Amniotic stem cell (primary cell): ENCODE results near the gene SMDT1.

ENCODE experiments used
- DNase-seq: peaks from one replicate; lab custom pipeline; 2025; lab: John Stamatoyannopoulos, UW

The SMDT1 gene, protein sequence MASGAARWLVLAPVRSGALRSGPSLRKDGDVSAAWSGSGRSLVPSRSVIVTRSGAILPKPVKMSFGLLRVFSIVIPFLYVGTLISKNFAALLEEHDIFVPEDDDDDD

GRCh38 chr22:42079319-42080251, at the start of gene SMDT1:
SMDT1 (plus strand) TSS chr22:42079700; CDS start chr22:42079769, 69 bp downstream.
- DNase-seq: peak; percentile 95

- no peak for DNase-seq
Measured at GRCh38 chr22:42033263-42034181, 46.0 kb upstream of the SMDT1 start.

DNA sequence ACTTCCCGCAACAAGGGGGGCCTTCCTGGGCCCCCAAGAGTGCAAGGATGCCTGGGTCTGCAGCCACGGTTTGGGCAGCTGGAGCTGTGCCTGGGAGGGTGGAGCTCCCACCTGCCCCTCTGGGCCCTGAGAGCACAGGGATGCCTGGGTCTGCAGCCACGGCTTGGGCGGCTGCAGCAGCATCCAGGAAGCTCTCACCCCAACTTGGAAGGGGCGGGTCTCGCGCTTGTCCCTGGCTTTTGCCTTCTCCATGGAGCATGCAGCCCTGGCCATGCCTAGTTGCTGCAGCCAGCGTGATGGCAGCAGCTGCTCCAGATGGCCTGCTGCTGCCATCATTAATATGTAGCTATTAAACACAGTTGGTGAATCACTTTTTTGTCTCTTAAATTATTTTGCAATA, 44.2 kb upstream of the SMDT1 start:
- no peak for DNase-seq

GRCh38 chr22:42039271-42039670, 40.2 kb upstream of the SMDT1 start:
- peak; percentile 3 for DNase-seq

DNA sequence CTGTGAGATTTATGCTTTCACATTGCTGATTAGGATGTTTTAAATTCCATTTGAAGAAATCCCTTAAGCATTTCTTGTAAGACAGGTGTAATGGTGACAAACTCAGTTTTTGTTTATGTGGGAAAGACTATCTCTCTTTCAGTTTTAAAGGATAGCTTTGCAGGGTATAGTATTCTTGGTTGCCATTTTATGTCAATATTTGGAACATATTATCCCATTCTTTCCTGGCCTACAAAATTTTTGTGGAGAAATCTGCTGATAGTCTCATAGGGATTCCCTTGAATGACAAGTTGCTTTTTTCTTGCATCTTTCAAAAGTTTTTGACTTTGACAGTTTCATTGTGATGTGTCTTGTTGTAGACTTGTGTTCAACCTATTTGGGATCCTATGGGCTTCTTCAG, 37.7 kb upstream of the SMDT1 start:
- DNase-seq: no peak

DNA sequence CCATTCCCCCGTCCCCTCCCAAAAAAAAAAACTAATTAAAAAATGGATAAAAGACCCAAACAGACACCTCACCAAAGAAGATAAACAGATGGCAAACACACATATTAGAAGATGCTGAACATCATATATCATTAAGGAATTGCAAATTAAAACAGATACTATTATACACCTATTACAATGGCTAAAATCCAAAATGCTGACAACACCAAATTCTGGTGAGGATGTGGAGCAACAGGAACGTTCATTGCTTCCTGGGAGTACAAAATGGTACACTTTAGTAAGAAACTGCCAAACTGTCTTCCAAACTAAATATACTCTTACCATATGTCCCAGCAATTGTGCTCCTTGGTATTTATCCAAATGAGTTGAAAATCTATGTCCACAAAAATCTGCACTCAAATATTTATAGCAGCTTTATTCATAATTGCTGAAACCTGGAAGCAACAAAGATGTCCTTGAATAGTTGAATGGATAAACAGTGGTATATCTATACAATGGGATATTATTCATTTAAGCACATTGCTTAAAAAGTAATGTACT, 28.8 kb upstream of the SMDT1 start:
- DNase-seq: no peak

GRCh38 chr22:42052765-42053164, 26.7 kb upstream of the SMDT1 start:
- DNase-seq: no peak

DNA sequence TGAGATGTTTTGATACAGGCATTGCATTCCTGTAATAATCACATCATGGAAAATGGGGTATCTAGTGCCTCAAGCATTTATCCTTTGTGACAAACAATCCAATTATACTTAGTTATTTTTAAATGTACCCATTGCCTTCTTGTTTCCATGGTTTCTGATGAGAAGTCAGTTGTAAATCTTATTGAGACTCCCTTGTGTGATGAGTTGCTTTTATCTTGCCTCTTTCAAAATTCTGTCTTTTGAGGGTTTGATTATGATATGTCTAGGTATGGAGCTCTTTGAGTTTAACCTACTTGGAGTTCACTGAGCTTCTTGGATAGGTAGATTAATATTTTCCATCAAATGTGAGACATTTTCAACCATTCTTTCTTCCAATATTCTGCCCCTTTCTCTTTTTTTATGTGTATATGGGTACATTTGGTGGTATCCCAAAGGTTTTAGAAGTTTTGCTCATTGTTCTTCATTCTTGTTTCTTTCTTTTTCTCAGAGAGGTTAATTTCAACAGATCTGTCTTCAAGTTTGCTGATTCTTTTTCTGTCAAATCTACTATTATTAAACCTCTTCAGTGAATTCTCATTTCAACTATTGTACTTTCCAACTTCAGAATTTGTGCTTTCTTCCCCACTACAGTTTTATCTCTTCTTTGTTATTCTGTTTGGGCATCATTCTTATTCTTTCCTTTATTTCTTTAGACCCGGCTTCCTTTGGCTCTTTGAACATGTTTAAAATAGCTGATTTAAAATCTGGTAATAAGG, 22.6 kb upstream of the SMDT1 start:
- no peak for DNase-seq

DNA sequence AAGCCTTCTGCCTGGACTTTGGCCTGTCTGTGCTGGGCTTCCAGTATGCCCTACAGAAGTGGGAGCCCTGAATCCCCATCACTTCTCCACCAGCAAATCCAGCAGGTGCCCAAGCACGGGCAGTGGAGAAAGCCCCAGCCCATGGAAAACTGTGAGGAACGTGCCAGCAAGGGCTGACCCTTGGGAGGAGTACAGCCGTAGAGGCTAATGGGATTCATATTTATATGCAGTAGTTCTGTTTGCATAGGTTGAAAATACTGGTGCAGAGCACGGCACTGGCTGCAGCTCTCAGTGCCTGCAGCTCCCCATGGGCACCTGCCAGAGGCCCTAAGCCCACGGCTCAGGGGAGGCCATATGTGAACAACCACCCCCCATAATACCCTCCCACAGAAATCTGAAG, 19.0 kb upstream of the SMDT1 start:
- DNase-seq: no peak

GRCh38 chr22:42061041-42061440, 18.5 kb upstream of the SMDT1 start:
- no peak for DNase-seq

GRCh38 chr22:42062506-42063170, 16.9 kb upstream of the SMDT1 start:
- no peak for DNase-seq

GRCh38 chr22:42064629-42065028, 14.9 kb upstream of the SMDT1 start:
- DNase-seq: no peak

- DNase-seq: no peak
Measured at GRCh38 chr22:42065438-42066125, 13.9 kb upstream of the SMDT1 start.

DNA sequence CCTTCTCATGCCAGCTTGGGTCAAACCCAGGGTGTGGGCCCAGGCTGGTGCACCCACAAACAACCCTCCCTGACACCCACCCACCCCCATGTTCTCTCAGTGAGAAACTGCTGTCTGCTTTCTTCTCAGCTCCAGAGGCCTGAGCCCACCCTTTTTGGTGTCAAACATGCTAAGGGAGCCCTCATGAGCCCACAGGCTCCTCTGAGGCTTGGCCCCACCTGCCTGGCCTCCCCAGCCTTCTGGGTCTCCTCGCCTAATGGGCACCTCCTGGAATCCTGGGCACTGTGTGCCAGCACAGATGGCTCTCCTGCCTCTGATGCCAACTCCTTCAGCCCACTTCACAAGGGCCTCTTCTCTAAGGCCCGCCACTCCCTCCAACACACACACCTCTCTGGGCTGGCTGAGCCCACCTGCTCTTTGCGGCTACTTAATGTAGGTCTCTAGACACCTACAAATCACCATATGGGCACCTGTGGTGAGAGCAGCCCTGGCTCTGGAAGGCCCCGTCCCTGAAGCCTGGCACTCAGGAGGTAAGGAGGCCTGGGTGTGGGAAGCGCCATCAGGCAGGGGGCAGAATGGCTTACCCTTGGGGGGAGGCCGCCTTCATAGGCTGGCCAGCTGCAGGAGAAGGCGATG, 13.3 kb upstream of the SMDT1 start:
- no peak for DNase-seq

- DNase-seq: no peak
Measured at GRCh38 chr22:42066937-42067336, 12.6 kb upstream of the SMDT1 start.

DNA sequence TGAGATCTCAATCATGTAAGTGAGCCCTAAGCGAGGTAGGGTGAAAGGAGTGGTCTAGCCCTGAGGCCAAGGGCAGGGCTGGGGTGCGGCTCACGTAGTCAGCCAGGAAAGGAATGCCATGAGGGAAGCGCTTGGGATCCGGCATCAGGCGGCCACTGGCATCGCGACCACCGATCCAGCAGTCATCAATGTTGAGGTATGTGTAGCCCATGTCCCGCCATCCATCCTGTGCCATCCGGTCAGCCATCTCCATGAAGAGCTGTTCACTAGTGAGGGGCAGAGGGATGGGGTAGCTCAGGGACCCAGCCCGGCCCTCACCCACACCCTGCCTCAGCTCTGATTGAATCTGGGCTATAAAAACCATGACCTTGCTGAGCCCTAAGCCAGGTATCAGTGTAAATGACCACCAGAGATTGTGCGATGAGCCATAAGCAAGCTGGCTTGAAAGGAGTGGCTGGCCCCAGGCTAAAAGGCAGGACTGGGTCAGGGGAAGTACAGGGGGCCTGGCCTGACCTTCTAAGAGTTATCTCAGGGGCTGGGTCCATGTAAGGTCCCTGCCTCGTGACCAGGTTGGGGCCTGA, 11.7 kb upstream of the SMDT1 start:
- DNase-seq: no peak

GRCh38 chr22:42068291-42068690, 11.2 kb upstream of the SMDT1 start:
- DNase-seq: no peak

DNA sequence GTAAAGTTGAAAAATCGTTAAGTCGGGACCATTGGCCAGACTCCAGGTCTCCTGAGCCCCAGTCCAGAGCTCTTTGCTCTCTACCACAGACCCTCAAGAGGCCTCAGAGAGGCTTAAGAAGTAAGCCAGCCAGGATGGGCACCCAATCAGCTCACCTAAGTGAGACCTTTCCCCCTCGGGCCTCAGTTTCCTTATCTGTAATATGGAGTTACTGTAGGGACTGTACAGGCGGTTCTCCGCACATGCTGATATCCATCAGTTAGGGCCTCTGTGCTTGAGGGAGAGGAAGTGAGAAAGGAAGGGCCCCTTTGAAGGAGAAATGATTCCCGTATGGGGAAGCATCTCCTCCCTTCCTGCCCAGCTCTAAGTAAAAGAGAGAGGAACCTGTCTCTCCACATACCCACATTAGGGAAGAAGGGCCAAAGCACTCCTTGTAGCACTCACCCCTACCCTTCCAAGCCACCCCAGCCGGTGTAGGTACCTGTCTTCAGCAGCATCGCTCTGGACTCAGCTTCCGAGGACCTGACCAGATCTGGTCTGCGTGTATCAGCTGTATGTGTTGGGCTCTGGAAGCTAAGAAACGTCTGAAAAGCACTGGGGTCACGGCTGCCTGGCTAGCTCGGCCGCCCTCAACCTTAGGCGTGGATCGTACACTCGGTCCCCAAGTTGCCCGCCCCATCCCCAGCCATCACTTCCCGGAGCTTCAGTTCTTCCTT, 9.5 kb upstream of the SMDT1 start:
- DNase-seq: no peak
